Stimulated activated CD8-positive, alpha-beta memory T cell treated with anti-CD3 and anti-CD28 coated beads, Interleukin-7, amount 100 ng/mL, for 4 hours (primary cell): ENCODE data around the gene KLK6.
A peak's percentile ranks its signal among the peaks of the same experiment; 100 is the strongest.

ENCODE experiments used
- DNase-seq, 2 donors: peaks; one replicate each; pipeline ENCODE4 v3.0.0-alpha.2; 2020; ENCODE audit warnings: low read depth in 2 of 2

KLK6 gene

GRCh38 chr19:50969413-50969760, at the start of gene KLK6:
KLK6 (minus strand) TSS chr19:50969591; CDS start chr19:50968104, 1,487 bp downstream.
- no peak for DNase-seq

DNA sequence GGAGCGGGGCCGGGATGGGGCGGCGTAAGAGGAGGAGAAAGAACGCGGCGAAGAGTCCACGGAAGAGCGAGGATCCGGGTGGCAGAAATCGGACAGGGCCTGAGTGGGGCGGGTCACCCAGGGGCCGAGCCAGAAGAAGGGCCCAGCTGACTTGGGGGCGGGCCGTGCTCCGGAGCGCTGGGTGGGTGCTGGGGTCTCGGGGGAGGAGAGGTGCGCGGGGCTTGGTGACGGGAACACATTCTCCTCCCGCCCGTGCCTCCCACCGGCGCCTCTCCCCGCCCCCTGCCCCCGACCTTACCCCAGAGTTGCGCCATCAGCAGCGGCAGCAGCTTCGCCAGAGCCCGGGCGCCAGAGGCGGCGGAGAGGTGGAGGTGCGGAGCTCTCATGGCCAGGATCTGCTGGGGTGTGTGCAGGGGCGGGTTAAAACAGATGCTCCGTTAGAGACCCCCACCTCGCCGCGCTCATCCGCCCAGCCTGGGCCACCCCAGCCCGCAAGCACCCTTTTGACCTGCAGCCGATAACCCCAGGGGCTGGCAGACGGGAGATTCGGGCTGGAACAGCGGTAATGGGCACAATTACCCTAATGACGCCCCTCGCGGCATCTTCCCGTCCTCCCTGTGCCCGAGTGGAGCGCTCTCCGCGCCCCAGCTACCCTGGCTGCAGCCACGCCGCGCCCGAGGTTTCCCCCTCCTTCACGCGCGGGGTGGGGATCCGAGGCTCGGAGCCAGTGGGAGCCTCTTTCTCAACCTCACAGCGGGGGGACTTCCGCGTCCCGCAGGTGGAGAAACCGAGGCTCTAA, 49.6 kb upstream of the KLK6 start:
- no peak for DNase-seq

DNA sequence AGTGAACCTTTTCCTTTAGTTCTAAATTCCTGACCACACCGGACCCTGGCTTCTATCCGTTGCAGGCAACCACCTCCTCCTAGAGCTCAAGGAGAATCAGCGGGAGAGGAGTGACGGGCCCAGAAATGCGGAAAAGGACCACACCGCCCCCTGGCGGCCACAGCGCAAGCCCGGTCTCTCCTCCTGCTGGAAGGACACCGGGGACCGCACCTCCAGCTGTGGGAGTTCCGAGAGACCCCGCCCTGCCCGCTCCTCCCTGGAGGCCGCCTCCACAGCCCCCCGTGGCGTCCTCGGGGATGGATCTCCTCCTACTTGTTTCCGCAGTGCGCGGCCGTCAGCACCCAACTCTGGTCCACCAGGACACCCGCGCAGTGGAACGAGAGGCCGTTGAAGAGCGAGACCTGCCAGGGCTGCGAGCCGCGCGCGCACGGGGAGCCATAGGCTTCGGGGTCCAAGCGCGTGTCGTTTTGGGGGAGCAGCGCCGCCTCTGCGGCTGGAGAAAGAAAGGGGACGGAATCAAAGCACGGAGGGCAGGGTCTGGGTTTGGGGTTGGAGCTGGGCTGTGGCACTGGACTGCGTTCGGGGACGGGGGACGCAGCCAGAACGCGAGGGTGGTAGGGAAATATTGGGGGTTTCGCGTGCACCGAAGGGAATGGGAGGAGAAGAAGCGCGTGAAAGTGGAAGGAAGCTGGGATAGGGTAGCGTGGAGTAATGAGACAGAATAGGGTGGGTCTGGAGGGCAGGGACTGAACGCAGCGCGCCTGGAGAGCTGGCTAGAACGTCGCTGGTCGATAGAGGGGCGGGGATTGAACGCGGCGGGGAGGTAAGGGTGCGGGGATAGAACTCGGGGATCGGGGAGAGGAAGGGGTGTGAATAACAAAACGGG, 47.6 kb upstream of the KLK6 start:
- peak; percentile 12 to 24 for DNase-seq

GRCh38 chr19:51015691-51016267, 46.4 kb upstream of the KLK6 start:
- no peak for DNase-seq

DNA sequence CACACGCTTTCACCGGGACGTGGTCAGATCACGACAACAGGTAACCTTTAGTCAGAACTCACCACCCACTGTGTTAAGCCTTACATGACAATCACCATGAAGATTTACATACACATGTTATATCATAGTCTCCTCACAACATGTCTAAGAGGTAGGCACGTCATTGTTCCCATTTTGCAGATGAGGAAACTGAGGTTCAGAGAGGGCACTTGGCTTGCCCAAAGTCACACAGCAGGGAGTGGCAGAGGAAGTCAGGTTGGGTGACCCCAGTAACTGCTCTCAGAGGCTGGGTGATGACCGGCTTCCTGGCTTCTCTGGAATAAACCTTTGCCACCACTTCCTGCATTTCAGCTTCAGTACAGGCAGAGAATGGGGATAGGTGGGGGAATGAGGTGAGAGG, 44.9 kb upstream of the KLK6 start:
- no peak for DNase-seq

GRCh38 chr19:51012661-51013190, 43.3 kb upstream of the KLK6 start:
- no peak for DNase-seq

- DNase-seq: no peak
Observed at GRCh38 chr19:51010066-51010795, 40.8 kb upstream of the KLK6 start.

DNA sequence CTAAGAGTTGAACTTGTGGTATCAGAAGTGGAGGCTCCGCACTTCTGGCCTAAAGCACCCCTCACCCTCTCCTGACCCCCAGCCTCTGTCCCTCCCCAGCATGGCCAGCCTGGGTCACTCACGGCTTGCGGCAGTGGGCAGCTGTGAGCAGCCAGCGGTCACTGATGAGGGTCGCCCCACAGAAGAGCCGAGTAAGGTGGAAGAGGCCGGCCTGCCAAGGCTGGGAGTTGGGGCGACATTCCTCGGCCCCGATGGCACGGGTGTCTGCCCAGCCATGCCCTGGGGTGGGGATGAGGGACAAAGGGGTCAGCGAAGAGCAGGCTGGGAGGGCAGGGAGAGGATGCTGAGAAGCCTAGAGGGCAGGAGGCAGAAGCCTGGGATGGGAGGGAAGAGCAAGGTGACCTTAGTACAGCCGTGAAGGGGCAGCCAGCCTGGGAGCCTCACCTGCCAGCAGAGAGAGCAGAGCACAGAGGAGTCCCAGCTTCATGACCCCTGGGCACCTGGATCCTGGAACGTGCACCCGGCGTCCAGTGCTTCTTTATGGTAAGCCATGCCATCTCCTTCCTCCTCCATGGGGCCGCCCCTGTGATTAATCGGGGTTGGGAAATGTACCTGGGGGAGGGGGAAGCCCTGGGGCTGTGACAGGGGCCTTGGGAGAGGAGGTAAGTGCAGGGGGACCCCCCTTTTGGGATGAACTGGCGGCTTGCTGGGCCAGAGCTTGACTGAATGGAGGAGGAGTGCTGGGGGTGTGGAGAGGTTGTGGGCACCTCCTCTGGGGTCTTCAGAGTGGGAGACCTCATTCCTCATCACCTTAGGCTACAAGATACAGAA, 39.9 kb upstream of the KLK6 start:
- DNase-seq: no peak

GRCh38 chr19:51007488-51007887, 38.1 kb upstream of the KLK6 start:
- no peak for DNase-seq

DNA sequence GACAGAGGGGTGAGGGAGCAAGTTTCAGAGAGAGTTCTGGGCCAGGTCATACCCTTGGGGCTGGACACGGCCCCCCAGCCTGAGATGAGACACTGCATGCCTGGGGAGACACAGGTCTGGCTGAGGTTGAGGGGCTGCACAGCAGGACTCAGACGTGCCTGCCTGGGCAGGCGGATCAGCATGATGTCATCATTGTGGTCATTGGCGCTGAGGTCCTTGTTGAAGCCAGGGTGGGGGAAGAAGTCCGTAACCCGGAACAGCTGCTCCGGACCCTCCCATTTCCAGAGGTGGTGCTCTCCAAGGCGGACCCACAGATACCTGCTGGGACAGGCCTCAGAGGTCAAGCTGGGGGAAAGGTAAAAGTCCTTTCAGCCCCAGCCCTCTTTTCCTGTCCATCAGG, 37.0 kb upstream of the KLK6 start:
- no peak for DNase-seq

- DNase-seq: no peak
Observed at GRCh38 chr19:51005248-51005647, 35.9 kb upstream of the KLK6 start.

DNA sequence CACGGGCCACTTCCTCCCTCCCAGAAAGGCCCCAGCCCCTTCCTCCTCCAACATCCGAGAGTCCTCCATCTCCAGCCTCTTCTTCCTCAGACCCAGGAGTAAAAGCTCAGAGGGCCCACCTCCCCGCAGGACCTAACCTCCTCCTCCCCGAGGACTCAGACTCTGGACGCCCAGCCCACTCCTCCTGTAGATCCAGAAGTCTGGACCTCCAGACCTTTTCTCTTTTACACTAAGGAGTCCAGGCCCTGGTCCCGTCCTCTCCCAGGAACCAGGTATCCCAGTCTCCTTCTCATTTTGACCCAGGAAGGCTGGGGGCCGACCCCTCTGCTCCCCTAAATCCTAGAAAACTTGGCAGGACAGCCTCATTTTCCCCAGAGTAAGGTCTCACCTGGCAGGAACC, 33.9 kb upstream of the KLK6 start:
- no peak for DNase-seq

DNA sequence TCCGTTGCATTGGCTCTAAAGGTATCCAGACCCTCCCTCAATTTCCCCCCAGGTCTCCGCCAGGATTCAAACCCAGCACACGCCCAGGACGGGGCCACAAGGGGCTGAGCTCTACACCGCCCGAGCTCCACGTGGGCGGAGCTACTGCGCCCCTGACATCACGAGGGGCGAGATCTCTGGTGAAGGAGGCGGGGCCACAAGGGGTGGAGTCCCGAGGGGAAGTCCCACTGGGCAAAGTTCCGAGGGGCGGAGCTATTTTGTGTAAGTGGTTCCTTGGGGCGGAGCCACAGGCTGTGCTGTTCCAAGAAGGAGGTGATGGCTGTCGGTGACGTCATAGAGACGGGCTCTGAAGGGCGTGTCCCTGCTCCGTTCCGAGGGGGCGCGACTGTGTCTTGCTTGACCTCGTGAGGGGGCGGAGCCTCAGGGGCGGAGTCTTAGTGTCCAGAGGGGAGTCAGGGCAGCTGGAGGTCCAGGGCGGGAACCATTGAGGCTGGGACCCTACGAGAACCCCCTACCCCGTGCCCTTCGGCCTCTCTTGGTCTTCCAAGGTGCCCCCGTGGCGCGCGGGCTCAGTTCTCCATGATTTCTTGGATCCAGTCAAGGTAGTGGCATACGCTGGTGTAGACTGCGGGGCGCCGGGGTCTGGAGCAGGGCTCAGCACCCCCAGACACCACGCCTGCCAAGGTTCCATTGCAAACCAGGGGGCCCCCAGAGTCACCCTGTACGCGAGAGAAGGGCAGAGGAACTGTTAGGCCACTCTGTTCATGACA, 33.3 kb upstream of the KLK6 start:
- no peak for DNase-seq

DNA sequence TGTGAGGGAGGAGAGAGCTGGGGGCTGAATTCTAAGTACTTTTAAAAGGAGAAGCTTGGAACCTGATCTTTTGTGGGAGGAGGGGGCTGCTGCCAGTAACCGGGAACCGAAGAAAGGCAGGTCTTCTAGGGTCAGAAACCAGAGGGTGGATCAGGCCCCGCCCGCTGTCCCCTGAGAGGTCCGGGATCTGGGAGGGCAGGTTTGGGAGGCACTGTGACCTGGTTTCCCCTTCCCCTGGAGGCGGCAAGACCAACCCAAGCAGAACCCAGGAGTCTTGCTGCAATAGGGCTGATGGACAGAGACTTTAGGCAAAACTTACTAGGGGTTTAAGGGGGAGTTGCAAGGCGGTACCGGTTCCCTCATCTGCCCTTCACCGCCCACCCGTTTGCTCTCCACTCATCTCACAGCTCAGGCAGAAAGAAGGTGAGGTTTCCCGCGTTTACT, 32.7 kb upstream of the KLK6 start:
- DNase-seq: no peak

GRCh38 chr19:51001515-51001914, 32.1 kb upstream of the KLK6 start, which contains the start of gene KLK8:
KLK8 (minus strand) TSS chr19:51001604; CDS start chr19:51001167, 437 bp downstream.
- DNase-seq: no peak

DNA sequence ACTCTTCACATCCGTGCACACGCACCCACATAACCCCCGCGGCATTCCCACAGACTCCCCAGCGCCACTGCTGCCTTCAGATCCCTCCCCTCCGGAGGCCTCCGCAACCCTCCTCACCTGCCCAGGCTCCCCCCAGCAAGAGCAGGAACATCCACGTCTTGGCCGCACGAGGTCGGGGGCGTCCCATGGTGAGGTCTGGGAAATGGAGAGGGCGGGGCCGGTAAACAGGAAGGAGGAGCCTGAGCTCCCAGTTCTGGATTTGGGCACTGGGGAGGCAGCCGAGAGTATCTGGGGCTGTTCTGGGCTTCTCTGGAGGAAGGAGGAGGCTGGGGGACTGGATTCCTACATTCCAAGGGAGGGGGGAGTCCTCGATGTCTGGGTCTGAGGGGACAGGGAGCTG, 31.6 kb upstream of the KLK6 start:
- no peak for DNase-seq

- no peak for DNase-seq
Observed at GRCh38 chr19:51000426-51000825, 31.0 kb upstream of the KLK6 start.

DNA sequence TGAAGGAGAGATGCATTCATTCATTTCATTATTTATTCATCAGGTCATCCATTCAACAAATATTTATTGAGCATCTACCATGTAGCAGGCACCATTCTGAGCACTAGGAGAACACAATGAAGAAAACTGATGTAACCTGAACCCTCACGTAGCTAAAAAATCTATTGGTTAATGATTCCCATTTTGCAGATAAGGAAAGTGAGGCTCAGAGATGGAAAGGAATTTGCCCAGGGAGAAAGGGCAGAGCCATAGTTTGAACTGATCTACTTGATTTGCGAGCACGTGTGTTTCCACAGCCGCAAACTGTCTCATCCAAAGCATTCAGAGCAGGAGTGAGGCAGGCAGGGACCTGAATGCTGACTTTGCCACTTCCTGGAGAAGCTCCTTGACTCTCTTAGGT, 29.3 kb upstream of the KLK6 start:
- no peak for DNase-seq

- DNase-seq: no peak
Observed at GRCh38 chr19:50998061-50998460, 28.7 kb upstream of the KLK6 start.

DNA sequence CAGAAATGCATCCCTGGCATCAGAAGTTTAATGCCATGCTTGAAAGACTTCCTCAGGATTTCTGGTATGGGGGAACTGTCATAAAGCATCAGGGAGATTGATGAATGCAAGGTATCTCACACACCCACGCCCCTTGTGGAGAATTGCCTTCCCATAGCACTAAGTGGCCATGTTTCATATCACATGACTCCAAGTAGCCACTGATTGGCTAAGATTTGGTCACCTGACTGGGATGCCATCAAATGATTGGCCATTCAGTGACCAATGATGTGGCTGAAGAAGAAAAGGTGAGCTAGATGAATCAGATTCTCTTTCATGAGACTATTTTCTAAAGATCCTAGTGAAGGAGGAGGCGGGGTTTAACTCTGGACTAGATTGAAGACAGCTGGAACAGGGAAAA, 24.7 kb upstream of the KLK6 start:
- no peak for DNase-seq
